WERI-Rb-1 (cell line): ENCODE measurements around the gene ZYG11A.

ENCODE experiments used
- DNase-seq: peaks from one replicate; pipeline ENCODE4 v3.0.0-alpha.2; 2020
- H3K27ac ChIP-seq: fragments of 250-450 bp; sonication (Bioruptor Pico); 2 replicates; pipeline ENCODE4 v1.5.1; 2020; ENCODE audit warnings: mild to moderate bottlenecking, moderate library complexity
- H3K27me3 ChIP-seq: fragments of 250-450 bp; sonication (Bioruptor Pico); 2 replicates; pipeline ENCODE4 v1.5.1; 2021; ENCODE audit warnings: mild to moderate bottlenecking, low read depth, moderate library complexity; ENCODE audit not compliant: insufficient read depth, severe bottlenecking
- H3K36me3 ChIP-seq: fragments of 250-450 bp; sonication (Bioruptor Pico); 2 replicates; pipeline ENCODE4 v1.5.1; 2020; ENCODE audit warnings: mild to moderate bottlenecking, moderate library complexity
- H3K4me3 ChIP-seq: 2 replicates; pipeline ENCODE4 v1.5.1; 2011; ENCODE audit warnings: low read depth, mild to moderate bottlenecking, control low read depth, low read length
- H3K9me3 ChIP-seq: fragments of 250-450 bp; sonication (Bioruptor Pico); 2 replicates; pipeline ENCODE4 v1.5.1; 2021; ENCODE audit warnings: mild to moderate bottlenecking, moderate library complexity; ENCODE audit not compliant: severe bottlenecking
- CTCF ChIP-seq: IDR thresholded peaks from 2 replicates; pipeline ENCODE4 v1.5.1; 2011; ENCODE audit warnings: low read depth, mild to moderate bottlenecking, control low read depth, inconsistent platforms, low read length

Gene ZYG11A

GRCh38 chr1:52892424-52893215 is 50.1 kb downstream of the ZYG11A start:
- no peak for DNase-seq
- Histone ChIP-seq H3K27me3 (no peaks in the 10 kb centered on the region), H3K36me3 (no peaks in the 10 kb centered on the region), H3K9me3 (no peaks in the 10 kb centered on the region), H3K27ac (no peak overlapping the region), H3K4me3 (no peak overlapping the region)
- TF ChIP-seq CTCF: no peak

GRCh38 chr1:52899445-52899894 is 56.9 kb downstream of the ZYG11A start:
- Histone ChIP-seq H3K36me3 (no peaks in the 10 kb centered on the region), H3K27ac (no peak overlapping the region), H3K27me3 (no peaks in the 10 kb centered on the region), H3K9me3 (no peaks in the 10 kb centered on the region), H3K4me3 (no peak overlapping the region)
- no peak for DNase-seq
- TF ChIP-seq CTCF: no peak

- Histone ChIP-seq H3K4me3 (no peak overlapping the region), H3K27ac (no peak overlapping the region), H3K9me3 (no peaks in the 10 kb centered on the region), H3K27me3 (no peaks in the 10 kb centered on the region), H3K36me3 (no peaks in the 10 kb centered on the region)
- TF ChIP-seq CTCF: no peak
- DNase-seq: no peak
Measured at GRCh38 chr1:52900402-52900801, 57.8 kb downstream of the ZYG11A start.

- Histone ChIP-seq H3K4me3 (no peak overlapping the region), H3K27me3 (no peaks in the 10 kb centered on the region), H3K36me3 (no peaks in the 10 kb centered on the region), H3K27ac (no peak overlapping the region), H3K9me3 (no peaks in the 10 kb centered on the region)
- no peak for DNase-seq
- no peak for TF ChIP-seq CTCF
Measured at GRCh38 chr1:52901384-52901783, 58.8 kb downstream of the ZYG11A start.

GRCh38 chr1:52904208-52904926 is 61.8 kb downstream of the ZYG11A start:
- H3K27me3 ChIP-seq: no peaks in the 10 kb centered on the region
- no peak for DNase-seq
- no peaks in the 10 kb centered on the region for H3K36me3 ChIP-seq
- TF ChIP-seq CTCF: no peak
- H3K27ac ChIP-seq: peak overlapping the region; percentile 72
- H3K4me3 ChIP-seq: no peak overlapping the region
- no peaks in the 10 kb centered on the region for H3K9me3 ChIP-seq
